MM.1S (cell line): ENCODE measurements around the gene CYP2R1.

Experiments
- DNase-seq: peaks from one replicate; pipeline ENCODE4 v3.0.0-alpha.2; 2015
- H2AFZ ChIP-seq: fragments of 300-600 bp; sonication (generic); 2 replicates; pipeline ENCODE4 v1.6.0; 2016; ENCODE audit warnings: antibody characterized with exemption, low read length
- H3F3A ChIP-seq: fragments of 300-600 bp; sonication (generic); 2 replicates; pipeline ENCODE4 v1.6.1; 2016; ENCODE audit warnings: mild to moderate bottlenecking, antibody characterized with exemption, low read length, moderate library complexity, mixed read lengths; ENCODE audit not compliant: insufficient read depth
- H3K27ac ChIP-seq: fragments of 300-600 bp; sonication (generic); 2 replicates; pipeline ENCODE4 v1.5.1; 2016; ENCODE audit warnings: mild to moderate bottlenecking, low read length
- H3K27me3 ChIP-seq: fragments of 300-600 bp; sonication (generic); replicated peaks from 2 replicates; pipeline ENCODE4 v1.6.0; 2016; ENCODE audit warnings: low read length; ENCODE audit not compliant: insufficient read depth
- H3K36me3 ChIP-seq: fragments of 300-600 bp; sonication (generic); replicated peaks from 2 replicates; pipeline ENCODE4 v1.6.1; 2016; ENCODE audit warnings: mild to moderate bottlenecking, low read length, mixed read lengths; ENCODE audit not compliant: insufficient read depth
- H3K4me1 ChIP-seq: fragments of 300-600 bp; sonication (generic); 2 replicates; pipeline ENCODE4 v1.6.1; 2016; ENCODE audit warnings: low read length, mixed read lengths
- H3K4me2 ChIP-seq: fragments of 300-600 bp; sonication (generic); 2 replicates; pipeline ENCODE4 v1.6.0; 2016; ENCODE audit warnings: low read depth, low read length
- H3K4me3 ChIP-seq: fragments of 300-600 bp; sonication (generic); 2 replicates; pipeline ENCODE4 v1.5.1; 2016; ENCODE audit warnings: low read length, mixed read lengths
- H3K79me2 ChIP-seq: fragments of 300-600 bp; sonication (generic); 2 replicates; pipeline ENCODE4 v1.6.1; 2016; ENCODE audit warnings: mixed run types, low read length, mixed read lengths
- H3K9ac ChIP-seq: fragments of 300-600 bp; sonication (generic); 2 replicates; pipeline ENCODE4 v1.6.1; 2016; ENCODE audit warnings: low read length, mixed read lengths
- H3K9me2 ChIP-seq: fragments of 300-600 bp; sonication (generic); replicated peaks from 2 replicates; pipeline ENCODE4 v1.6.1; 2016; ENCODE audit warnings: mild to moderate bottlenecking, low read length, mixed read lengths; ENCODE audit not compliant: insufficient read depth
- H3K9me3 ChIP-seq: fragments of 300-600 bp; sonication (generic); replicated peaks from 2 replicates; pipeline ENCODE4 v1.6.1; 2016; ENCODE audit warnings: mild to moderate bottlenecking, low read length, mixed read lengths; ENCODE audit not compliant: insufficient read depth
- H4K20me1 ChIP-seq: fragments of 300-600 bp; sonication (generic); 2 replicates; pipeline ENCODE4 v1.6.1; 2016; ENCODE audit warnings: mild to moderate bottlenecking, low read length, moderate library complexity, mixed read lengths; ENCODE audit not compliant: insufficient read depth
- CTCF ChIP-seq: fragments of 300-600 bp; sonication (generic); IDR thresholded peaks from 2 replicates; pipeline ENCODE4 v1.5.1; 2016; ENCODE audit warnings: antibody characterized with exemption, low read length, mixed read lengths
- EZH2 ChIP-seq: fragments of 300-600 bp; sonication (generic); optimal IDR thresholded peaks from 2 replicates; pipeline ENCODE3; 2017; ENCODE audit warnings: low read depth, mild to moderate bottlenecking, antibody characterized with exemption, low read length, mixed read lengths
- EZH2phosphoT487 ChIP-seq: fragments of 300-600 bp; sonication (generic); IDR thresholded peaks from 2 replicates; pipeline ENCODE4 v1.6.1; 2018; ENCODE audit warnings: antibody characterized with exemption, low read length

CYP2R1 gene

GRCh38 chr11:14908214-14908880, 16.3 kb upstream of the CYP2R1 start:
- Histone ChIP-seq H3K9ac (no peak overlapping the region), H2AFZ (no peak overlapping the region), H3K79me2 (no peaks in the 10 kb centered on the region), H3K9me3 (no peaks in the 10 kb centered on the region), H3F3A (peaks cover 10% of the 10 kb centered on the region; the same call in 1 of the 2 replicates), H3K27me3 (no peaks in the 10 kb centered on the region), H3K36me3 (no peaks in the 10 kb centered on the region), H3K4me3 (no peak overlapping the region), H3K27ac (no peak overlapping the region), H3K4me1 (peaks cover 11% of the 10 kb centered on the region), H3K4me2 (no peak overlapping the region), H3K9me2 (no peaks in the 10 kb centered on the region), H4K20me1 (no peaks in the 10 kb centered on the region)
- peak; percentile 60 for DNase-seq
- TF ChIP-seq CTCF (peak; percentile 81), EZH2phosphoT487 (no peak)

DNA sequence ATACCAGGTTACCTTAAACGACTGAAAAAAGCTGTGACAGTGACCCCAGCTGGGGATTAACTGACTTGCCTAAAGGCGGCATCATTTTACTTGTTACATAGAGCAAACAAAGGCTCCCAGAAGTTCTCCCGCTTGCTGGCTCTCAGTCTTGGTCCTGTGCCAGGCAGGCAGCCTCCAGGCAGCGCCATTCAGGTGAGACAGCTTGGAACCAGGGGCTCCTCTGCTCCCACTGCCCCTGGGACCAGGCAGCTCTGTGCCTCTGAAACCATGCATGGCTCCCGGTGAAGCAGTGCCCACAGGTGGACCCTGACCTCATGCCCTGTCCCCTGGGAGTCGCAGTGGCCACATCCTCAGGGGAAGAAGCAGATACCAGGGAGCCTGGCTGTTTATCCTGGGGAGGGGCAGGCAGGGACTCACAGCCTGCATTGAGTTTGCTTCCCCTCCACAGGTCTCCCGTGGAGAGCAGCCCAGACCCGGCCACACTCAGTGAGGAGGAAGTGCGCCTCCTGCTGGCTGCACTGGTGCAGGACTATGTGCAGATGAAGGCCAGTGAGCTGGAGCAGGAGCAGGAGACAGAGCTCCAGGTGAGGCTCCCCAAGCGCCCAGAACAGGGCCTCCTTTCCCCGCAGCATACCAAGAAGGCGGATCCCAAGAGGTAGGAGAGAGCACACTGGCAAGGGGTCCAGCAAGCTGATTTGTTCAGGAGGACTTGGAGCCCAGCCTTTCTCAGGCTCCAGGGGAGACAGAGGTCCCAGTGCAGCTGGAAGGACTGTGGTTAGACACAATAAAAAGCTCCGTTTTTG, 15.6 kb upstream of the CYP2R1 start:
- Histone ChIP-seq H4K20me1 (no peaks in the 10 kb centered on the region), H3K79me2 (no peaks in the 10 kb centered on the region), H3K4me2 (no peak overlapping the region), H3K27me3 (no peaks in the 10 kb centered on the region), H3K9ac (no peak overlapping the region), H2AFZ (no peak overlapping the region), H3K36me3 (no peaks in the 10 kb centered on the region), H3K9me3 (no peaks in the 10 kb centered on the region), H3K4me3 (no peak overlapping the region), H3F3A (peaks cover 11% of the 10 kb centered on the region; the same call in 1 of the 2 replicates), H3K27ac (no peak overlapping the region), H3K4me1 (peaks cover 14% of the 10 kb centered on the region), H3K9me2 (no peaks in the 10 kb centered on the region)
- DNase-seq: peak; percentile 66
- no peak for TF ChIP-seq EZH2
- TF ChIP-seq CTCF: peak; percentile 85
- no peak for TF ChIP-seq EZH2phosphoT487

GRCh38 chr11:14906993-14907392, 15.0 kb upstream of the CYP2R1 start:
- H4K20me1 ChIP-seq: no peaks in the 10 kb centered on the region
- H3K9me3 ChIP-seq: no peaks in the 10 kb centered on the region
- H3K27ac ChIP-seq: no peak overlapping the region
- DNase-seq: no peak
- H3K4me2 ChIP-seq: no peak overlapping the region
- H3K4me3 ChIP-seq: no peak overlapping the region
- peaks cover 17% of the 10 kb centered on the region for H3K4me1 ChIP-seq
- no peak overlapping the region for H2AFZ ChIP-seq
- H3F3A ChIP-seq: peaks cover 17% of the 10 kb centered on the region; the same call in 1 of the 2 replicates
- no peaks in the 10 kb centered on the region for H3K9me2 ChIP-seq
- no peaks in the 10 kb centered on the region for H3K27me3 ChIP-seq
- TF ChIP-seq EZH2: no peak
- TF ChIP-seq CTCF: no peak
- no peak for TF ChIP-seq EZH2phosphoT487
- H3K36me3 ChIP-seq: no peaks in the 10 kb centered on the region
- H3K79me2 ChIP-seq: no peaks in the 10 kb centered on the region
- no peak overlapping the region for H3K9ac ChIP-seq
